K562 (cell line): ENCODE data around the gene QSOX2. TPM values are rescaled to one million over a fixed set of nuclear protein-coding genes. Genes with fewer than 3 reads are reported as not detected.

Experiments
- ATAC-seq: fragments of 200-7000 bp; cut with Tn5 transposase; 3 replicates; pipeline ENCODE4 v1.9.1; 2020; ENCODE audit warnings: moderate library complexity
- BruUV-seq: library from RNA; stranded (reverse); fragments of 400-500 nt; replicated peaks from 2 replicates; lab custom pipeline; 2021; lab: Mats Ljungman, UMichigan
- CTCF ChIA-PET: fragments of 300-600 bp; formaldehyde crosslinking; extraction: SDS; loops from one replicate; lab custom pipeline; 2021; ENCODE audit warnings: low intra/inter-chr PET ratio; lab: Yijun Ruan, JAX
- POLR2A ChIA-PET: fragments of 300-600, 350-650 bp; sonication (Branson Sonifier 250); formaldehyde crosslinking; extraction: SDS; loops from one replicate; lab custom pipeline; 2021; ENCODE audit warnings: antibody characterized with exemption, inconsistent platforms; lab: Yijun Ruan, JAX
- DNase-seq, 4 experiments: peaks; one replicate each; pipeline versions ENCODE4 v3.0.0 to v3.0.0-alpha.2; 2011 to 2018; ENCODE audit warnings: low spot score in 3 of 4, mixed read lengths in 3 of 4; ENCODE audit errors: extremely low read depth in 1 of 4
- FAIRE-seq: peaks from 2 replicates; lab custom pipeline; 2011; peaks lifted over from hg19 to GRCh38; lab: Jason Lieb, UNC
- H2AFZ ChIP-seq: 2 replicates; pipeline ENCODE4 v1.6.0; 2011; ENCODE audit warnings: low read depth, low read length, control low read depth, inconsistent platforms
- H3K27ac ChIP-seq: fragments of 200-600 bp; 3 replicates; pipeline ENCODE4 v1.8.0; 2011; ENCODE audit warnings: low read depth, mild to moderate bottlenecking, control low read depth, inconsistent platforms, low read length, moderate library complexity, mixed read lengths; ENCODE audit errors: extremely low read depth
- H3K27me3 ChIP-seq, 2 experiments: fragments of 300-600 bp in 1 of 2; 2 replicates in 1 of 2; 3 replicates in 1 of 2; pipeline versions ENCODE4 v1.6.0 to v1.8.0; 2011; ENCODE audit warnings: inconsistent platforms in 2 of 2, low read length in 2 of 2, mild to moderate bottlenecking in 1 of 2, mixed read lengths in 1 of 2, moderate library complexity in 1 of 2; ENCODE audit not compliant: control insufficient read depth in 2 of 2, insufficient read depth in 2 of 2
- H3K36me3 ChIP-seq: fragments of 300-600 bp; 3 replicates; pipeline ENCODE4 v1.8.0; 2011; ENCODE audit warnings: mild to moderate bottlenecking, low read length, inconsistent platforms; ENCODE audit not compliant: control insufficient read depth, insufficient read depth
- H3K4me1 ChIP-seq, 2 experiments: fragments of 200-600 bp in 1 of 2; replicated peaks in 1 of 2; 2 replicates in 1 of 2; 3 replicates in 1 of 2; pipeline versions ENCODE4 v1.5.1 to v1.8.0; 2011; ENCODE audit warnings: inconsistent platforms in 2 of 2, low read length in 2 of 2, mild to moderate bottlenecking in 1 of 2, mixed read lengths in 1 of 2, moderate library complexity in 1 of 2; ENCODE audit not compliant: control insufficient read depth in 2 of 2, insufficient read depth in 2 of 2
- H3K4me2 ChIP-seq: 2 replicates; pipeline ENCODE4 v1.6.1; 2011; ENCODE audit warnings: low read length, control low read depth, inconsistent platforms, mixed read lengths; ENCODE audit not compliant: insufficient read depth
- H3K4me3 ChIP-seq: fragments of 200-600 bp; sonication (generic), shearing (Covaris generic); 2 replicates; pipeline ENCODE4 v1.5.1; 2016; ENCODE audit warnings: control low read depth, inconsistent platforms
- H3K79me2 ChIP-seq: fragments of 200-600 bp; 3 replicates; pipeline ENCODE4 v1.8.0; 2011; ENCODE audit warnings: low read length, inconsistent platforms; ENCODE audit not compliant: control insufficient read depth, insufficient read depth
- H3K9ac ChIP-seq, 2 experiments: 2 replicates each; pipeline versions ENCODE4 v1.6.0 to v1.6.1; 2011; ENCODE audit warnings: low read depth in 2 of 2, low read length in 2 of 2, control low read depth in 1 of 2, inconsistent platforms in 1 of 2, mild to moderate bottlenecking in 1 of 2, mixed read lengths in 1 of 2; ENCODE audit not compliant: insufficient read depth in 1 of 2
- H3K9me1 ChIP-seq: one replicate; pipeline ENCODE4 v1.6.0; 2011; ENCODE audit warnings: inconsistent platforms, mild to moderate bottlenecking, low read length, moderate library complexity; ENCODE audit not compliant: control insufficient read depth, insufficient read depth
- H3K9me3 ChIP-seq: replicated peaks from 2 replicates; pipeline ENCODE4 v1.5.1; 2011; ENCODE audit warnings: low read depth, low read length, inconsistent platforms; ENCODE audit not compliant: control insufficient read depth, insufficient read depth
- H4K20me1 ChIP-seq: replicated peaks from 2 replicates; pipeline ENCODE4 v1.6.1; 2011; ENCODE audit warnings: low read length, inconsistent platforms, mixed read lengths; ENCODE audit not compliant: control insufficient read depth, insufficient read depth
- ARID1B ChIP-seq: fragments of 450-650 bp; IDR thresholded peaks from 2 replicates; pipeline ENCODE4 v1.6.1; 2016; ENCODE audit warnings: antibody characterized with exemption, mild to moderate bottlenecking, inconsistent platforms
- CBFA2T3 ChIP-seq: fragments of 450-650 bp; IDR thresholded peaks from 2 replicates; pipeline ENCODE4 v1.6.1; 2017
- CLOCK ChIP-seq: fragments of 250-450 bp; sonication (Bioruptor Pico); IDR thresholded peaks from 2 replicates; pipeline ENCODE4 v1.4.0; 2020; ENCODE audit warnings: mild to moderate bottlenecking, moderate library complexity, borderline replicate concordance
- HMBOX1 ChIP-seq: sonication (generic); IDR thresholded peaks from 2 replicates; pipeline ENCODE4 v1.6.1; 2016
- NCOR1 ChIP-seq: fragments of 450-650 bp; IDR thresholded peaks from 2 replicates; pipeline ENCODE4 v1.6.1; 2016; ENCODE audit warnings: mild to moderate bottlenecking, moderate library complexity
- ZBED1 ChIP-seq: IDR thresholded peaks from 2 replicates; pipeline ENCODE4 v1.6.1; 2014
- ZNF395 ChIP-seq: fragments of 200-800 bp; sonication (Bioruptor generic); IDR thresholded peaks from 2 replicates; pipeline ENCODE4 v1.6.1; 2017; ENCODE audit warnings: missing genetic modification characterization, missing compliant biosample characterization
- WGBS: fragments of 100-300 bp; shearing (Covaris generic); methylation state at CpG from one replicate; pipeline ENCODE4 v1.1.6; 2016; ENCODE audit warnings: low coverage, mixed read lengths; ENCODE audit not compliant: insufficient coverage; ENCODE audit errors: missing lambda C conversion rate; 5-methylcytosine and 5-hydroxymethylcytosine counted together
- in situ Hi-C: fragments of 300-500 bp; cut with MboI; formaldehyde crosslinking; loops from 4 replicates; pipeline ENCODE4 v1.15.0; 2018; ENCODE audit warnings: inconsistent platforms, mixed read lengths
- intact Hi-C: fragments of 100-400 bp; cut with micrococcal nuclease; formaldehyde crosslinking; loops from 2 replicates; pipeline ENCODE4 v1.14.2; 2022
- polyA plus RNA-seq, 8 experiments: library from polyadenylated mRNA; depleted of rRNA in 4 of 8; stranded (reverse) in 5 of 8; unstranded in 3 of 8; fragments of >200 nt; fragmentation: Nextera tagmentation in 2 of 8; fragmentation: Illumina TruSeq in 1 of 8; extraction: Ambion mirVana in 2 of 8; extraction: Trizol in 1 of 8; gene quantifications; 2 replicates each; pipeline versions ENCODE4 v1.2.1 to v1.2.3, GENCODE V29; 2011 to 2014; ENCODE audit warnings: inconsistent platforms in 1 of 8, missing spikeins in 1 of 8
- total RNA-seq, 7 experiments: library from RNA; depleted of rRNA in 6 of 7; stranded (reverse); fragments of >200 nt in 6 of 7; fragmentation: Illumina TruSeq in 2 of 7; extraction: Trizol in 2 of 7; gene quantifications; 2 replicates each; pipeline versions ENCODE4 v1.2.1 to v1.2.3, GENCODE V29; 2011 to 2021; ENCODE audit warnings: low replicate concordance in 1 of 7

QSOX2 gene
- total and polyA plus RNA-seq, 9 of the 15 experiments (the other 6 are each of a cell fraction or from before 2014, with no cell fraction given): 0.51 to 23.7 (median 12.7) TPM

- peaks cover 60% of the 10 kb centered on the region for H3K79me2 ChIP-seq
- peaks cover under 1 to 26% of the 10 kb centered on the region in 2 experiments; a peak in 2 of 5 replicates for H3K27me3 ChIP-seq
- peak overlapping the region; percentile 77 for H3K27ac ChIP-seq
- peak overlapping the region; percentile 91 for H3K4me2 ChIP-seq
- H3K4me3 ChIP-seq: peak overlapping the region; percentile 75
- peaks cover 37 to 58% of the 10 kb centered on the region in 2 experiments for H3K4me1 ChIP-seq
- FAIRE-seq: peak; percentile 75
- no peaks in the 10 kb centered on the region for H3K9me1 ChIP-seq
- peaks cover 22% of the 10 kb centered on the region; the same call in 1 of the 2 replicates for H4K20me1 ChIP-seq
- 6% methylated on average over 11 of the region's 11 CpGs for WGBS
- in situ Hi-C loops (no loop called here), intact Hi-C loops (no loop called here)
- BruUV-seq: TSS peak; percentile 56
- peak in 1 of 4 experiments; percentile 35 for DNase-seq
- ATAC-seq: no peak; the same call in 2 of the 3 replicates
- peak overlapping the region; percentile 80 to 95; a peak in 3 of 4 replicates for H3K9ac ChIP-seq
- CTCF ChIA-PET: no interaction called here
- 0 out of 2 replicates have a peak, but pooled peaks have one; percentile 11 for TF ChIP-seq ZNF395 (CRISPR knock-in tag)
- no peak for TF ChIP-seq ARID1B
- 0 out of 2 replicates have a peak, but pooled peaks have one; percentile 14 for TF ChIP-seq CBFA2T3
- TF ChIP-seq HMBOX1: peak; percentile 72
- no peak for TF ChIP-seq CLOCK (CRISPR knock-in tag)
- TF ChIP-seq NCOR1: 0 out of 2 replicates have a peak, but pooled peaks have one; percentile 12
- no peak for TF ChIP-seq ZBED1
- no peaks in the 10 kb centered on the region for H3K9me3 ChIP-seq
- H3K36me3 ChIP-seq: peaks cover 30% of the 10 kb centered on the region
- POLR2A ChIA-PET: interaction anchor here (0.7 to 1.4 kb wide), 2 partner anchors 9 to 27 kb away, joined by 3 read pairs; no protein-coding TSS in a partner anchor
- H2AFZ ChIP-seq: no peak overlapping the region
Measured at GRCh38 chr9:136244122-136244968, 1.3 kb downstream of the QSOX2 start.
